HG03457 (cell line): ENCODE results near the gene SLC29A1.
"Not testable (repeated sequence)": the region's sequence is repeated elsewhere in the genome, so short reads cannot be mapped to it uniquely, and the experiment has no call there.

Experiments
- ATAC-seq: cut with Tn5 transposase; IDR thresholded peaks from one replicate; pipeline ENCODE4 v1.9.1; 2021; ENCODE audit warnings: moderate number of reproducible peaks; ENCODE audit not compliant: unreplicated experiment

Gene SLC29A1

GRCh38 chr6:44223319-44224028 is at the start of gene SLC29A1:
Gene SLC29A1 (plus strand): TSS chr6:44223595. CDS start chr6:44227314, 3,719 bp downstream.
- no peak for ATAC-seq

DNA sequence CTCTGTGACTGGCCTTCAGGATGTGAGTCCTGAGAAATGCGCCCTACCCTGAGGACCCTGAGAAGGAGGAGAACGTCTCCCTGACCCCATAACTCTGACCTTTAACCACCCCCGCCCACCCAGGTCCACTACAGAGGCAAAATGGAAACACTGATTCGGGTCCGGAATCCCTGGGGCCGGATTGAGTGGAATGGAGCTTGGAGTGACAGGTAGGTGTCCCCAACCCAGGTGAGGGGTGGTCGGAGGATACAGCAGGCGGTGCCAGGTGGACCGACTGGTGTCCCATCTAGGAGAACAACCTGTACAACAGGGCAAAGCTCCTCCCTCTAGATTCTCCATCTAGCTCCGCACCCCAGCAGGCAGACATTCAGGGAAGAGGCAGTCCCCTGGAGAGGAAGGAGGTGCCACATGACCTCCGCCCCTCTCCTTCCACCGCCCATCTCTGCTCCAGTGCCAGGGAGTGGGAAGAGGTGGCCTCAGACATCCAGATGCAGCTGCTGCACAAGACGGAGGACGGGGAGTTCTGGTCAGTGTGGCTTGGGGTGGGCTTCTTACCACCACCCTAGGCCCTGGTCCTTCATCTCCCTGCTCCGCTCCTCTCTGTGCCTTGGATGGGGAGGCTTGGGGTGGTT is 47.1 kb upstream of the SLC29A1 start:
- ATAC-seq = no peak

DNA sequence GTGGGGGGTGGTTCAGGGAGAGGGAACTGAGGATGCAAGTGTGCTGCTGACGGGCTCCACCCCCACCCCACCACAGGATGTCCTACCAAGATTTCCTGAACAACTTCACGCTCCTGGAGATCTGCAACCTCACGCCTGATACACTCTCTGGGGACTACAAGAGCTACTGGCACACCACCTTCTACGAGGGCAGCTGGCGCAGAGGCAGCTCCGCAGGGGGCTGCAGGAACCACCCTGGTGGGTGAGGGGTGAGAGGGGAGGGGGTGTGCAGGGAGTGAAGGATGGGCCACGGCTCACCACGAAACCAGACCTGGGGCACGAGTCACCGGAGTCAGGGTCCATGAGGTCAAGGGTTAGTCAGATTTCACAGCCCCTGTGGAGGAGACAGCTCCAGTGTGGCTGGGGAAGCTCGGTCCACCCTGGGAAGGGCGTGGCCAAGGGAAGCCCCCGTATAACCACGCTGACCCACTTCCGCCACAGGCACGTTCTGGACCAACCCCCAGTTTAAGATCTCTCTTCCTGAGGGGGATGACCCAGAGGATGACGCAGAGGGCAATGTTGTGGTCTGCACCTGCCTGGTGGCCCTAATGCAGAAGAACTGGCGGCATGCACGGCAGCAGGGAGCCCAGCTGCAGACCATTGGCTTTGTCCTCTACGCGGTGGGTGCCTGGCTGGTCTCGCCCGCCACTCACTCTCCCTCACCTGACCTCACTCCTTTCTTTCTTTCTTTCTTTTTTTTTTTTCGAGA is 46.5 kb upstream of the SLC29A1 start:
- ATAC-seq = no peak

DNA sequence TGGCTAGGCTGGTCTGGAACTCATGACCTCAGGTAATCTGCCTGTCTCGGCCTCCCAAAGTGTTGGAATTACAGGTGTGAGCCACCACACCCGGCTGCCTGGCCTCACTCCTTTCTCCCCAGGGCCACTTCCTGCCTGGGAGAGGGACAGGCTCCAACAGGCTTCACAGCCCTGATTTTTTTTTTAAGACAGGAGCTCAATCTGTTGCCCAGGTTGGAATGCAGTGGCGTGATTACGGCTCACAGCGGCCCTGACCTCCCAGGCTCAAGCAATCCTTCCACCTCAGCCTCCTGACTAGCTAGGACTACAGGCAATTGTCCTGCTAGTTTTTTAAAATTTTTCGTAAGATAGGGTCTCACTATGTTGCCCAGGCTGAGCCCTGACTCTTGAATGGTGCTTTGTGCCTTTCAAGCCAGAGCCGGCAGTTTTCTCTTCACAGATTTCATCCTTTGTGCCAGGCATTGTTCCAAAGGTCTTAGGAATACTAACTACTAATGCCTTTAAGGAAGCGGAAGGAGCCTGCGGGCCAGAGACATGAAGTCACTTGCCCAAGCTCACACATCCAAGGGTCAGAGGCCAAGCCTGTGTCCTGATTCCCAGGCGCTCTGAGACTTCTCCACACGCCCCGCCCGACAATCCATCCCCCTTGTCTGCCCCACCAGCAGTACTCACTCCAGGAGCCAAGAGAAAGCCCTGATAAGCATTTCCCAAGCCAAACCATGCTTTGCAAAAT is 45.5 kb upstream of the SLC29A1 start:
- ATAC-seq = no peak

- ATAC-seq = no peak
Measured at GRCh38 chr6:44178424-44179071, 44.8 kb upstream of the SLC29A1 start.

GRCh38 chr6:44179072-44179536 is 44.3 kb upstream of the SLC29A1 start:
- no peak for ATAC-seq

DNA sequence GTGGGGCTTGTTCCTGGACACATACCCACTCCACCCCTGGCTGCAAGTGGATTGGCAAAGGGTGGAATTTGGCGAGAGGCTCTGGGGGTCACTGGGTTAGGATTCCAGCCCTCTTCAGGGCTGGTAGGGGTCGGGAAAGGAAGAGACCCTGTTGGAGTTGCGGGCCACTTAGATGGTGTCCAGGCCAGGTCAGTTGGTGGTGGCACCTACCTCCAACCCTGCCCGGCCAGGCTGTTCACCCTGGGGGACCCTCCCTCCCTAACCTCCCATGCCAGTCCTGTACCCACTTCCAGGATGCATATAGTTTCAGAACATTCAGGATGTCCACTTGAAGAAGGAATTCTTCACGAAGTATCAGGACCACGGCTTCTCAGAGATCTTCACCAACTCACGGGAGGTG is 43.7 kb upstream of the SLC29A1 start:
- ATAC-seq = no peak

DNA sequence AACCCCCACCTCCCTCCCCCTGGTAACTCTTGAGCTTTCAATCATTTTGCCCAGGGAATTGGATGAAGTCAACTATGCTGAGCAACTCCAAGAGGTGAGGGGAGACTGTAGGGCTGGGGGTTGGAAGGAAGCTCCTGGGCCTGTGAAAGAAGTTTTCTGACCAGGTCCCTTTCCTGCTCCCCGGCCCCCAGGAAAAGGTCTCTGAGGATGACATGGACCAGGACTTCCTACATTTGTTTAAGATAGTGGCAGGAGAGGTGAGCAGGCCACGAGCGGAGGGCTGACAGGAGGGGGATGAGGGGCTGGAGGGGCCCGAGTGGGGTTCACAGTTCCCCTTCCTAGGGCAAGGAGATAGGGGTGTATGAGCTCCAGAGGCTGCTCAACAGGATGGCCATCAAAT is 43.0 kb upstream of the SLC29A1 start:
- ATAC-seq = no peak

GRCh38 chr6:44180886-44181285 is 42.5 kb upstream of the SLC29A1 start:
- ATAC-seq = no peak

DNA sequence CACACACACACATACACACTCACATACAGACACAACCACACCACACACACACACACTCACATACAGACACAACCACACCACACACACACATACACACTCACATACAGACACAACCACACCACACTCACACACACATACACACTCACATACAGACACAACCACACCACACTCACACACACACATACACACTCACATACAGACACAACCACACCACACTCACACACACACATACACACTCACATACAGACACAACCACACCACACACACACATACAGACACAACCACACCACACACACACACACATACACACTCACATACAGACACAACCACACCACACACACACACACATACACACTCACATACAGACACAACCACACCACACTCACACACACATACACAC is 41.6 kb upstream of the SLC29A1 start:
- not testable (repeated sequence) for ATAC-seq

DNA sequence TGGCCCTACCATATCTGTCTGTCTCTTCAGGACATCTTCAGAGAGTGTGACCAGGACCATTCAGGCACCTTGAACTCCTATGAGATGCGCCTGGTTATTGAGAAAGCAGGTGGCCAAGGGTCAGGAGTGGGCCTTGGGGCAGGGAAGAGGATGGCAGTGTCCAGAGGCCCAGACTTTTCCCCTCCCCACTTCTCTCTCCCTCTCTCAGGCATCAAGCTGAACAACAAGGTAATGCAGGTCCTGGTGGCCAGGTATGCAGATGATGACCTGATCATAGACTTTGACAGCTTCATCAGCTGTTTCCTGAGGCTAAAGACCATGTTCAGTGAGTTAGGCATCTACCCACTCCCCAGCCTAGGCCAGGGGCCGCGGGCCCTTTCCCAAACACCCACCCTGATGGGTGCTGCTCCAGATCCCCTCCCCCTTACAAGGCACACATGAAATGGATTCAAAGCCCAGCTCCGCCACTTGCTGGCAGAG is 40.4 kb upstream of the SLC29A1 start:
- ATAC-seq = no peak

DNA sequence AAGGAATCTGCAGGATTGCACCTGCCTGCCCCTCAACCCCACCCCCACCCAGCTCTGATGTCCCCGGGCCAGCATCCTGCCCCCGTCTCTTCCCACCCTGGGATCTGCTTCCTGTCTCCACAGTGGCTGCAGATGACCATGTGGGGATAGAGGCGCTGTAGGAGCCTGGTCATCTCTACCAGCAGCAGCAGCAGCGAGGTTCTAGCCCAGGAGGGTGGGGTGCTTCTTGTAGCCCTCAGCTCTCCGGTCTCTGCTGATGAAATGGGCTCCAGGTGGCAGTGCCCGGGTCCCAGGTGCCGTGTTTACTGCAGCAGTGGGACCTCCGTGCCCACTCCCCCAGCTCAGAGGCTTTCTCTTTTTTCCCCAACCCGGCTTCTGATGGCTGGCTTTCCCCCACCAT is 39.6 kb upstream of the SLC29A1 start:
- ATAC-seq = no peak

GRCh38 chr6:44185356-44185755 is 38.0 kb upstream of the SLC29A1 start:
- not testable (repeated sequence) for ATAC-seq

- no peak for ATAC-seq
Measured at GRCh38 chr6:44185953-44186634, 37.3 kb upstream of the SLC29A1 start.

- ATAC-seq = no peak
Measured at GRCh38 chr6:44186635-44187025, 36.8 kb upstream of the SLC29A1 start.

GRCh38 chr6:44188819-44189218 is 34.6 kb upstream of the SLC29A1 start:
- no peak for ATAC-seq

GRCh38 chr6:44189257-44189656 is 34.1 kb upstream of the SLC29A1 start:
- no peak for ATAC-seq

DNA sequence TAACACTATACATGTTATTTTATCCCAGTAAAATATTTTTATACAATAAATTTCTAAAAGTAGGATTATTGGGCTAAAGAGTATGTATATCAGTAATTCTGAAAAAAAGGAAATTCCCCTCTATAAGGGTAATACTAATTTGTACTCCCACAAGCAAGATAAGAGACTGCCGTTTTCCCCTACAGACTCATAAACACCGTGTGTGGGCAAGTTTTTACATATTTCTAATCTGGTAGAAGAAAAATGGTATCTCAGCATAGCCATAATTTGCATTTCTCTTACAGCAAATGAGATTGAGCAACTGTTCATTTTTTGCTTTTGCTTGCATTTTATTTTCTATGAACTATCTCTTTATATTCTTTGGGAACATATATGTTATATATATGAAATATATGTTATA is 32.7 kb upstream of the SLC29A1 start:
- ATAC-seq = no peak

GRCh38 chr6:44192428-44193041 is 30.9 kb upstream of the SLC29A1 start:
- no peak for ATAC-seq
